Endothelial cell of umbilical vein (primary cell): ENCODE data around the gene FTH1. TPM values are rescaled to one million over a fixed set of nuclear protein-coding genes. Genes with fewer than 3 reads are reported as not detected.
A peak's percentile ranks its signal among the peaks of the same experiment; 100 is the strongest.
"Not testable (repeated sequence)": the region's sequence is repeated elsewhere in the genome, so short reads cannot be mapped to it uniquely, and the experiment has no call there.

Source experiments
- BruUV-seq: library from RNA; stranded (reverse); fragments of 400-500 nt; replicated peaks from 2 replicates; lab custom pipeline; 2021; lab: Mats Ljungman, UMichigan
- CTCF ChIA-PET: fragments of 300-600, 350-600 bp; sonication (Branson Sonifier 250); formaldehyde crosslinking; loops from one replicate; lab custom pipeline; 2021; ENCODE audit warnings: antibody characterized with exemption, inconsistent platforms; lab: Charles Lee
- POLR2A ChIA-PET: fragments of 300-600, 350-600 bp; sonication (Branson Sonifier 250); formaldehyde crosslinking; loops from one replicate; lab custom pipeline; 2021; ENCODE audit warnings: antibody characterized with exemption, inconsistent platforms; lab: Charles Lee
- DNase-seq: peaks from one replicate; pipeline ENCODE4 v3.0.0-alpha.2; 2011; ENCODE audit warnings: low read depth, low spot score
- FAIRE-seq: peaks from 2 replicates; lab custom pipeline; 2011; peaks lifted over from hg19 to GRCh38; lab: Jason Lieb, UNC
- H2AFZ ChIP-seq: 2 replicates; pipeline ENCODE4 v1.6.0; 2012; ENCODE audit warnings: low read depth, low read length, control low read depth, inconsistent platforms
- H3K27ac ChIP-seq: 2 replicates; pipeline ENCODE4 v1.5.1; 2011; ENCODE audit warnings: low read depth, mild to moderate bottlenecking, control low read depth, low read length, moderate library complexity; ENCODE audit not compliant: insufficient read depth
- H3K27me3 ChIP-seq, 2 experiments: 2 replicates each; pipeline versions ENCODE4 v1.6.0 to v1.6.1; 2011; ENCODE audit warnings: low read length in 2 of 2, mixed read lengths in 1 of 2; ENCODE audit not compliant: control insufficient read depth in 2 of 2, insufficient read depth in 2 of 2
- H3K36me3 ChIP-seq, 2 experiments: 2 replicates in 1 of 2; 3 replicates in 1 of 2; pipeline ENCODE4 v1.5.1; 2011; ENCODE audit warnings: low read length in 2 of 2, mild to moderate bottlenecking in 1 of 2, moderate library complexity in 1 of 2; ENCODE audit not compliant: control insufficient read depth in 2 of 2, insufficient read depth in 2 of 2; ENCODE audit errors: extremely low read depth in 1 of 2
- H3K4me1 ChIP-seq: 3 replicates; pipeline ENCODE4 v1.5.1; 2011; ENCODE audit warnings: mild to moderate bottlenecking, low read length; ENCODE audit not compliant: control insufficient read depth, insufficient read depth; ENCODE audit errors: extremely low read depth
- H3K4me2 ChIP-seq: 2 replicates; pipeline ENCODE4 v1.6.1; 2011; ENCODE audit warnings: low read length, control low read depth, mixed read lengths; ENCODE audit not compliant: insufficient read depth
- H3K4me3 ChIP-seq, 3 experiments: fragments of 200-600 bp in 1 of 3; sonication (generic), shearing (Covaris generic) in 1 of 3; replicated peaks in 1 of 3; 2 replicates each; pipeline ENCODE4 v1.5.1; 2011 to 2016; ENCODE audit warnings: control low read depth in 3 of 3, low read length in 3 of 3, mild to moderate bottlenecking in 2 of 3, inconsistent platforms in 1 of 3, low read depth in 1 of 3, moderate library complexity in 1 of 3; ENCODE audit not compliant: insufficient read depth in 1 of 3
- H3K79me2 ChIP-seq: 2 replicates; pipeline ENCODE4 v1.6.0; 2012; ENCODE audit warnings: low read length, inconsistent platforms; ENCODE audit not compliant: control insufficient read depth, insufficient read depth
- H3K9ac ChIP-seq: replicated peaks from 2 replicates; pipeline ENCODE3; 2011; ENCODE audit warnings: low read length, control low read depth; ENCODE audit not compliant: insufficient read depth; ENCODE audit errors: extremely low read depth
- H3K9me1 ChIP-seq: replicated peaks from 3 replicates; pipeline ENCODE4 v1.6.0; 2011; ENCODE audit warnings: mild to moderate bottlenecking, low read length; ENCODE audit not compliant: control insufficient read depth, insufficient read depth; ENCODE audit errors: extremely low read depth
- H3K9me3 ChIP-seq: replicated peaks from 2 replicates; pipeline ENCODE4 v1.5.1; 2012; ENCODE audit warnings: low read length, inconsistent platforms; ENCODE audit not compliant: control insufficient read depth, insufficient read depth
- H4K20me1 ChIP-seq: replicated peaks from 2 replicates; pipeline ENCODE3; 2011; ENCODE audit warnings: mild to moderate bottlenecking, low read length; ENCODE audit not compliant: control insufficient read depth, insufficient read depth; ENCODE audit errors: extremely low read depth
- EZH2 ChIP-seq: IDR thresholded peaks from 2 replicates; pipeline ENCODE4 v1.6.1; 2012; ENCODE audit warnings: borderline replicate concordance, low read depth, mild to moderate bottlenecking, moderate library complexity, low read length, inconsistent platforms; ENCODE audit not compliant: severe bottlenecking
- FOS ChIP-seq: IDR thresholded peaks from 2 replicates; pipeline ENCODE4 v1.6.1; 2011; ENCODE audit warnings: mild to moderate bottlenecking, low read length, moderate library complexity, borderline replicate concordance; ENCODE audit not compliant: insufficient read depth
- GATA2 ChIP-seq: IDR thresholded peaks from 2 replicates; pipeline ENCODE4 v1.7.0; 2011; ENCODE audit warnings: low read depth, mild to moderate bottlenecking, moderate library complexity, mixed read lengths, low read length; ENCODE audit not compliant: insufficient read length, insufficient read depth
- JUN ChIP-seq: IDR thresholded peaks from 2 replicates; pipeline ENCODE4 v1.6.1; 2011; ENCODE audit warnings: borderline replicate concordance, low read depth; ENCODE audit not compliant: insufficient read length, insufficient read depth
- MYC ChIP-seq: IDR thresholded peaks from one replicate; pipeline ENCODE4 v1.6.1; 2011; ENCODE audit warnings: mild to moderate bottlenecking, low read depth, low read length
- POLR2A ChIP-seq: IDR thresholded peaks from 2 replicates; pipeline ENCODE4 v1.6.1; 2012; ENCODE audit warnings: low read depth, mild to moderate bottlenecking, control low read depth, low read length
- POLR2AphosphoS5 ChIP-seq: IDR thresholded peaks from 2 replicates; pipeline ENCODE4 v1.6.1; 2012; ENCODE audit warnings: low read depth, mild to moderate bottlenecking, control low read depth, low read length, moderate library complexity; ENCODE audit not compliant: insufficient read depth
- dilution Hi-C: fragments of 300-500 bp; cut with MboI; formaldehyde crosslinking; loops from one replicate; pipeline ENCODE4 v1.15.0; 2019; ENCODE audit warnings: low sequenced_read_pairs; ENCODE audit not compliant: extremely low pct_ligation_motif_present
- intact Hi-C: fragments of 100-400 bp; cut with micrococcal nuclease; formaldehyde crosslinking; loops from one replicate; pipeline ENCODE4 v1.10.0; 2022
- polyA plus RNA-seq, 4 experiments: library from polyadenylated mRNA; depleted of rRNA in 3 of 4; stranded (reverse) in 3 of 4; unstranded in 1 of 4; fragments of >200 nt; gene quantifications; 2 replicates each; pipeline versions ENCODE4 v1.2.1 to v1.2.3, GENCODE V29; 2011 to 2012; ENCODE audit warnings: missing spikeins in 1 of 4
- total RNA-seq: library from RNA; stranded (reverse); gene quantifications from 2 replicates; pipeline ENCODE4 v1.2.3, GENCODE V29; 2021
- TF ChIP-seq, protein P1 (sequence below): IDR thresholded peaks from 2 replicates; pipeline ENCODE4 v1.6.1; 2011; ENCODE audit not compliant: insufficient read depth, insufficient read length
- TF ChIP-seq, protein P2 (sequence below), 2 donors: IDR thresholded peaks; 1 replicate in 1 of 2; 2 replicates in 1 of 2; pipeline ENCODE4 v1.5.1; 2011; ENCODE audit warnings: low read length in 2 of 2, mild to moderate bottlenecking in 2 of 2, moderate library complexity in 2 of 2, control low read depth in 1 of 2, inconsistent platforms in 1 of 2, low read depth in 1 of 2; ENCODE audit not compliant: insufficient read depth in 1 of 2; ENCODE audit errors: extremely low read depth in 1 of 2

The FTH1 gene
- total and polyA plus RNA-seq, 2 donors (not counting 3 experiments of a cell fraction or from before 2014, with no cell fraction given) = 1,177 to 2,501 TPM

- FAIRE-seq (peak; percentile 4), DNase-seq (no peak)
- dilution Hi-C loops = no loop called here
- H3K27ac ChIP-seq = no peak overlapping the region
- H3K27me3 ChIP-seq = peaks cover 5% of the 10 kb centered on the region in 2 experiments
- no peak overlapping the region for H3K9ac ChIP-seq
- no peaks in the 10 kb centered on the region for H3K9me1 ChIP-seq
- ChIA-PET POLR2A (no interaction called here), CTCF (interaction anchor here (0.7 to 1.9 kb wide), 4 partner anchors 56 to 154 kb away, joined by 3 to 20 read pairs (median 10); no protein-coding TSS in a partner anchor)
- H3K4me3 ChIP-seq = no peak overlapping the region
- no TSS peak for BruUV-seq
- no peaks in the 10 kb centered on the region for H4K20me1 ChIP-seq
- no peak overlapping the region for H3K4me2 ChIP-seq
- H3K4me1 ChIP-seq = no peaks in the 10 kb centered on the region
- TF ChIP-seq FOS (no peak), MYC (no peak), POLR2AphosphoS5 (no peak), POLR2A (no peak), EZH2 (no peak), GATA2 (no peak), JUN (no peak)
- TF ChIP-seq, protein P1, sequence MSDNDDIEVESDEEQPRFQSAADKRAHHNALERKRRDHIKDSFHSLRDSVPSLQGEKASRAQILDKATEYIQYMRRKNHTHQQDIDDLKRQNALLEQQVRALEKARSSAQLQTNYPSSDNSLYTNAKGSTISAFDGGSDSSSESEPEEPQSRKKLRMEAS = no peak
- TF ChIP-seq, protein P2, sequence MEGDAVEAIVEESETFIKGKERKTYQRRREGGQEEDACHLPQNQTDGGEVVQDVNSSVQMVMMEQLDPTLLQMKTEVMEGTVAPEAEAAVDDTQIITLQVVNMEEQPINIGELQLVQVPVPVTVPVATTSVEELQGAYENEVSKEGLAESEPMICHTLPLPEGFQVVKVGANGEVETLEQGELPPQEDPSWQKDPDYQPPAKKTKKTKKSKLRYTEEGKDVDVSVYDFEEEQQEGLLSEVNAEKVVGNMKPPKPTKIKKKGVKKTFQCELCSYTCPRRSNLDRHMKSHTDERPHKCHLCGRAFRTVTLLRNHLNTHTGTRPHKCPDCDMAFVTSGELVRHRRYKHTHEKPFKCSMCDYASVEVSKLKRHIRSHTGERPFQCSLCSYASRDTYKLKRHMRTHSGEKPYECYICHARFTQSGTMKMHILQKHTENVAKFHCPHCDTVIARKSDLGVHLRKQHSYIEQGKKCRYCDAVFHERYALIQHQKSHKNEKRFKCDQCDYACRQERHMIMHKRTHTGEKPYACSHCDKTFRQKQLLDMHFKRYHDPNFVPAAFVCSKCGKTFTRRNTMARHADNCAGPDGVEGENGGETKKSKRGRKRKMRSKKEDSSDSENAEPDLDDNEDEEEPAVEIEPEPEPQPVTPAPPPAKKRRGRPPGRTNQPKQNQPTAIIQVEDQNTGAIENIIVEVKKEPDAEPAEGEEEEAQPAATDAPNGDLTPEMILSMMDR (IDR thresholded peaks at IDR 0.05; ENCODE audit: extremely low read depth in 1 of 2, insufficient read depth in 1 of 2, low read depth in 1 of 2, low read length in 2 of 2) = no peak
- no peaks in the 10 kb centered on the region for H3K9me3 ChIP-seq
- H3K36me3 ChIP-seq = no peaks in the 10 kb centered on the region
- intact Hi-C loops = no loop called here
- no peak overlapping the region for H2AFZ ChIP-seq
- no peaks in the 10 kb centered on the region for H3K79me2 ChIP-seq
These were observed 13.2 kb downstream of the FTH1 start for GRCh38 chr11:61954106-61954850.

DNA sequence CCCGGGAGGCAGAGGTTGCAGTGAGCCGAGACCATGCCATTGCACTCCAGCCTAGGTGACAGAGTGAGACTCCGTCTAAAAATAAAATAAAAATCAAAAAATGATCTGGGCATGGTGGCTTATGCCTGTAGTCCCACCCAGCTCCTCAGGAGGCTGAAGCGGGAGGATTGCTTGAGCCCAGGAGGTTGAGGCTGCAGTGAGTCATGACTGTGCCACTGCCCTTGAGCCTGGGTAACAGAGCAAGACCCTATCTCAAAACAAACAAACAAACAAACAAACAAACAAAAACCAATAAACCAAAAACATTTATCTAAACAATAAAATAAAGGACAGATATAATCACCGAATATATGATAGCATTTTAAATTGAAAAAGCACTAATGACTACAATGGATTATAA, 13.8 kb downstream of the FTH1 start:
- H4K20me1 ChIP-seq, H3K4me2 ChIP-seq, H3K27me3 ChIP-seq, H3K9me1 ChIP-seq, H3K4me1 ChIP-seq, H3K36me3 ChIP-seq, H3K27ac ChIP-seq, FAIRE-seq, H3K9ac ChIP-seq, DNase-seq, H3K79me2 ChIP-seq, H2AFZ ChIP-seq, BruUV-seq, dilution Hi-C loops, intact Hi-C loops, H3K4me3 ChIP-seq, H3K9me3 ChIP-seq, POLR2A ChIA-PET: not testable (repeated sequence)
- CTCF ChIA-PET = interaction anchor here (0.9 to 8.3 kb wide), 2 partner anchors 129 to 156 kb away, joined by 4 to 254 read pairs; no protein-coding TSS in a partner anchor
